HG03196 (cell line): Measurements from ENCODE around the gene SPINK2.

Source experiments
- ATAC-seq: cut with Tn5 transposase; IDR thresholded peaks from one replicate; pipeline ENCODE4 v1.9.1; 2021; ENCODE audit not compliant: unreplicated experiment

The SPINK2 gene, protein sequence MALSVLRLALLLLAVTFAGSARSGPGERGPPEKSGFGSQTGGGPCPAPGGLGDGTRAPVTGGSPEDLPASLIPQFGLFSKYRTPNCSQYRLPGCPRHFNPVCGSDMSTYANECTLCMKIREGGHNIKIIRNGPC

DNA sequence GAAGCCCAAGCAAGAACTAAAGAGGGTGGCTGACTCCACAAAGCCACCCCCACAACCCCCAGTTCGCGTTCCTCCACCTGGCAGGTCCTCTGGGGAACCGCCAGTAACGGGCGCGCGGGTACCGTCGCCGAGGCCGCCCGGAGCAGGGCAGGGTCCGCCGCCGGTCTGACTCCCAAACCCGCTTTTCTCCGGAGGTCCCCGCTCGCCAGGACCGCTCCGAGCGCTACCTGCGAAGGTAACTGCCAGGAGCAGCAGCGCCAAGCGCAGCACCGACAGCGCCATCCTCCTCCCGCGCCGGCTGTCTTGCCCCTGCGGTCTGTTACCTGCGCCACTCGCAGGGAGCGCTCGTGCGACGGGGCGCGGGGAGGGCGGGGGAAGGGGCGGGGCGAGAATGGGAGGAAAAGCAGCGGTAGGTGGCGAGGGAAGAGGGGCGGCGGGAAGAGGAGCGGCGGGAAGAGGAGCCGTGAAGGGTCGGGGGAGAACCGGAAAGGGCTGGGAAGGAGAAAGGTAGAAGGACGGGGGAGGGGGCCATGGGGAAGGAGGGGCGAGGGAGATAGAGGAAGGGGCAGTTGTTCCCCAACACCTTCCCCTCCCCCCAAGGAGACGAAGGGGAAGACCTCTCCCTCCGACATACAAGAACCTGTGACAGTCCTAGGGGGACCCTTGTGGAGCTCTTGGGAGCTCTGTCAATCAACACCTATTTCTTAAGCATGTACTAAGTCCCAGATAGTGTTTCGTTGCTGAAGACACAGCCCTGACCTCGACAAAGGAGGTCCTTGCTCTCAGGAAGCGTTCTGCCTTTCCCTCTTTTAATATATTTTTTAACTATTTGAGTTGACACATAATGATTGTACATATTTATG is at the start of gene SPINK2:
Gene SPINK2, minus strand, starts transcription at position 321 of the 863 bp plus-strand sequence. Its CDS starts 39 bp downstream, at position 282.
- no peak for ATAC-seq

- no peak for ATAC-seq
These were observed 49.4 kb upstream of the SPINK2 start for GRCh38 chr4:56870946-56871345.

- no peak for ATAC-seq
These were observed 42.1 kb upstream of the SPINK2 start for GRCh38 chr4:56863441-56864139.

DNA sequence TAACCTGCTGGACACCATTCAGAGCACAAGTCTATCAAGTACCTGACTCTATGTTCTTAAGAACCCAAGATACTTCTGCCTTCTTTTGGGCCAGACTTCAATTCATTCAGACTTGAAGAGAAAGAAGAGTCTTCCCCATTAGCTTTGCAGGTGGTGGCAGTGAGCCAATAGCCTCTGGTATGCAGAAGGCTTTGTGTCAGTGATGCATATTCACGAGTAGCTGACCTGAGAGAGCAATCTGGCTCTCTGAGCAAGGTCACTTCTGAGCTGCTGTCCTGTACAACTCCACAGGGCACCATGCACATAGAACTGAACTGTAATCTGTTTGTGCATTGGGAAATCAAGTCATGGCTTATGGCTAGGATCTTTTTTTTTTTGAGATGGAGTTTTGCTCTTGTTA is 39.9 kb upstream of the SPINK2 start:
- ATAC-seq: no peak

DNA sequence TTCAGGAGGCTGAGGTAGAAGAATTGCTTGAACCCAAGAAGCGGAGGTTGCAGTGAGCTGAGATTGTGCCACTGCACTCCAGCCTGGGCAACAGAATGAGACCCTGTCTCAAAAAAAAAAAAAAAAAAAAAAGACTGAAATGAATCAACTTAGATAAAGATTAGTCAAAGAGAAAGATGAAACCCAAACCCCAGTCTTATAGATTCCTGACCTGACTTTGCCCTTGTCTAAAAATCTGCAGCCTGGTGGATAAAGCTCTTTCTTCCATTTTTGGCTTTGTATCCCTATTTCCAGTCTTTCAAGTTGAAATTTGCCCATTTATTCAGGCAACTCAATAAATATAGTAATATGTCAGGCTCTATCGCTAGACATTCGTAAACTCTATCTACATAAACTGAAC is 39.3 kb upstream of the SPINK2 start:
- no peak for ATAC-seq

DNA sequence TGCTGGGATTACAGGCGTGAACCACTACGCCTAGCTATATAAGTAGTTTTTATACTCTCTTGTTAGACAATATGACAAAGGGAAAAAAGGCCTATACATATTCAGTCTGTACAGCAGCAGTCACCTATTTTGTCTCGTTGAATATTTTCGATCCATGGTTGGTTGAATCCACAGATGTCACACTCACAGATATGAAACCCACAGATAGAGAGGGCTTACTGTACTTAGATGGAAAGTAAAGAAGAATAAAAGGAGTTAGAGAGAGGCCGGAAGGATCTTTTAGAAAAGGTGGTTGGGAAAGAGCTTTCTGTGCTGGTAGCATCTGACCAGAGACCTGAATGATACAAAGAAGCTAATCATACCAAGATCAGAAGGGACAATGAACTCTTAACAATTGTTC is 38.3 kb upstream of the SPINK2 start:
- ATAC-seq: peak; percentile 55

DNA sequence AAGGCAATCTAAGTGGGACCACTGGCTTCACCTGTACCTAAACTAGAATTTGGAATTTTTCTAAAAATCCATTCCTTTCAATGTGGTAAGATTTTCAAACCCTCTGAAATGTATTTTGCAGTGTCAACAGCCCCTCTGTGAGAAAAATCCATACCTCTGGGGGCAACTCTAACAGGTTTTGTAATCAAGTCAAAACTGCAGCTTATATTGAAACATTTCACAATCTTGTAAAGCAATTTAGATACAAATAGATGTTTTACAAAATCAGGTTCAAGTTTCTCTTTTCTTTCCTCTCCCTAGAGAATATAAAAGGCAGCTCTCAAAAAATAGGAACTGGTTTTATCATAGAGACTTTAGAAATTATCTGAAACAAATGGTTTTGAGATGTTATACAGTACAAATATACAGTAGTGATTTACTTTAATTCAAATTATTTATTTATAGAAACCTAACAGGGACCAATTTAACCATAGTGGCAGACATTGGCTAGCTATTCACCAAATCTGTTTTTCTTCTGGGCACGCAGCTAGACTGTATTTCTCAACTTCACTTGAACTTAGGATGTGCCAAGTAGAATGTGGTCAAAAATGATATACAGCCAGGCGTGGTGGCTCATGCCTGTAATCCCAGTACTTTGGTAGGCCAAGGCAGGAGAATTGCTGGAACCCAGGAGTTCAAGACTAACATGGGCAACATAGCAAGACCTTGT is 36.3 kb upstream of the SPINK2 start:
- no peak for ATAC-seq

- no peak for ATAC-seq
These were observed 35.2 kb upstream of the SPINK2 start for GRCh38 chr4:56856656-56857055.

- no peak for ATAC-seq
These were observed 29.4 kb upstream of the SPINK2 start for GRCh38 chr4:56850910-56851309.

- no peak for ATAC-seq
These were observed 23.5 kb upstream of the SPINK2 start for GRCh38 chr4:56844802-56845580.

GRCh38 chr4:56843421-56843899 is 22.0 kb upstream of the SPINK2 start:
- no peak for ATAC-seq

- no peak for ATAC-seq
These were observed 19.1 kb upstream of the SPINK2 start for GRCh38 chr4:56840559-56840958.

GRCh38 chr4:56828784-56829535 is 7.5 kb upstream of the SPINK2 start:
- ATAC-seq: no peak

GRCh38 chr4:56823933-56824600 is 2.6 kb upstream of the SPINK2 start:
- no peak for ATAC-seq

GRCh38 chr4:56818797-56819196 is 2.7 kb downstream of the SPINK2 start:
- no peak for ATAC-seq

- ATAC-seq: peak; percentile 91
These were observed 3.5 kb downstream of the SPINK2 start for GRCh38 chr4:56817840-56818491.

DNA sequence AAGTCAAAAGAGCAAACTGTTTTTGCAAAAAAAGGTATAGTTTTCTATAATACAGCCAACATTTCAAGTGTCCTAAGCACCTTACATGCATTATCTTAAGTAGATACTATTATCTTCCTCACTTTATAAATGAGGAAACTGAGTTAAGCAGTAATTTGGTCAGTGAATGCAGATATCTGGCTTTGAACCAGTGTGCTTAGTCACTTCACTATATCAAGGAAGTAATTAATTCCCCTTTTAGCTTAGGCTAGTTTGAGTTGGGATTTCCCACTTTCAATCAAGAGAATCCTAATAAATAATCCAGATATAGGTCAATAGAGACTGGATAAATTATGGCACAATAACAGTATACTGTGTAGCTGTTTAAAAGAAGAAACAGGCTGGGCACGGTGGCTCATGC is 14.8 kb downstream of the SPINK2 start:
- no peak for ATAC-seq

DNA sequence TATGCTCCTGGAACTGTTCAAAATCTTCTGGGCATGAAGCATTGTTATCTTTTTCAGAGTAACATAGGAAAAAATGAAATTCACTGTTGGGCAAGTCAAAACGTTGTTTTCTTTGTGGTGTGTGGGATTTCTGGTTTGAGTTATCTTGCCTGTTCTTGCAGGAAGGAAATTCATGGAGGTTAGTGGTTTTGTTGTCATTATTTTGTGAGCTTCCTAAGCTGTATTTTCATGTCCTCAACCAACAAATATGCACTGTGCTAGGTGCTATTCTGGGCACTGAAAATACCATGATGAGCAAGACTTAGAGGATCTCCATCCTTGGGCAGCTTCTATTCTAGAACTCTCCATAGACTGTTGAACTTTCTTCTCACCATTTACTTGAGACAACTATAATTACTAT is 16.9 kb downstream of the SPINK2 start:
- ATAC-seq: no peak

- no peak for ATAC-seq
These were observed 18.0 kb downstream of the SPINK2 start for GRCh38 chr4:56803471-56803870.
